Mucosa of descending colon (tissue), 3 donors: Measurements from ENCODE around the gene CCDC60. TPM values are rescaled to one million over a fixed set of nuclear protein-coding genes. Genes with fewer than 3 reads are reported as not detected.

ENCODE experiments used
- ATAC-seq: fragments of 200-7000 bp; cut with Tn5 transposase; one replicate; pipeline ENCODE4 v1.9.1; 2020; ENCODE audit warnings: mild to moderate bottlenecking, moderate library complexity
- DNase-seq, 3 donors: peaks; one replicate each; pipeline ENCODE4 v3.0.0-alpha.2; 2020
- H3K36me3 ChIP-seq: fragments of 200-600 bp; one replicate; pipeline ENCODE4 v1.8.0; 2021; ENCODE audit warnings: low read depth, mild to moderate bottlenecking
- H3K4me1 ChIP-seq: fragments of 200-600 bp; one replicate; pipeline ENCODE4 v1.8.0; 2021; ENCODE audit warnings: low read depth, mild to moderate bottlenecking
- H3K4me3 ChIP-seq: fragments of 200-600 bp; one replicate; pipeline ENCODE4 v1.8.0; 2021; ENCODE audit warnings: mild to moderate bottlenecking
- H3K9me3 ChIP-seq: fragments of 200-600 bp; one replicate; pipeline ENCODE4 v1.8.0; 2021; ENCODE audit warnings: mild to moderate bottlenecking
- intact Hi-C, 2 donors: fragments of 100-400 bp; cut with DNase I in 1 of 2; cut with micrococcal nuclease in 1 of 2; formaldehyde crosslinking; loops; one replicate each; pipeline versions ENCODE4 v1.11.0 to v1.11.1; 2022; cut with DNase I, micrococcal nuclease
- total RNA-seq, 3 donors: library from RNA; stranded (reverse); fragmentation: NEBNext Ultra II Directional in 2 of 3; extraction: Animal tissue kit (Norgen Biotek cat#: 25700) in 2 of 3; gene quantifications; one replicate each; pipeline versions ENCODE4 v1.2.1 to v1.2.4, GENCODE V29; 2021 to 2023
- TF ChIP-seq, protein P1 (sequence below): fragments of 200-600 bp; IDR thresholded peaks from one replicate; pipeline ENCODE4 v1.8.0; 2022; ENCODE audit warnings: antibody characterized with exemption, mild to moderate bottlenecking
- donor health status: DM: no; HTN: no; CAD: no; lungs with moderate emphysema.
- donor health status: DM: no; HTN: no; CAD: no.
- donor health status: DM: no; HTN: yes; CAD: no.

CCDC60 gene
- total RNA-seq, 3 donors from 2014 or later = 2.2 to 3.5 (median 2.9) TPM

DNA sequence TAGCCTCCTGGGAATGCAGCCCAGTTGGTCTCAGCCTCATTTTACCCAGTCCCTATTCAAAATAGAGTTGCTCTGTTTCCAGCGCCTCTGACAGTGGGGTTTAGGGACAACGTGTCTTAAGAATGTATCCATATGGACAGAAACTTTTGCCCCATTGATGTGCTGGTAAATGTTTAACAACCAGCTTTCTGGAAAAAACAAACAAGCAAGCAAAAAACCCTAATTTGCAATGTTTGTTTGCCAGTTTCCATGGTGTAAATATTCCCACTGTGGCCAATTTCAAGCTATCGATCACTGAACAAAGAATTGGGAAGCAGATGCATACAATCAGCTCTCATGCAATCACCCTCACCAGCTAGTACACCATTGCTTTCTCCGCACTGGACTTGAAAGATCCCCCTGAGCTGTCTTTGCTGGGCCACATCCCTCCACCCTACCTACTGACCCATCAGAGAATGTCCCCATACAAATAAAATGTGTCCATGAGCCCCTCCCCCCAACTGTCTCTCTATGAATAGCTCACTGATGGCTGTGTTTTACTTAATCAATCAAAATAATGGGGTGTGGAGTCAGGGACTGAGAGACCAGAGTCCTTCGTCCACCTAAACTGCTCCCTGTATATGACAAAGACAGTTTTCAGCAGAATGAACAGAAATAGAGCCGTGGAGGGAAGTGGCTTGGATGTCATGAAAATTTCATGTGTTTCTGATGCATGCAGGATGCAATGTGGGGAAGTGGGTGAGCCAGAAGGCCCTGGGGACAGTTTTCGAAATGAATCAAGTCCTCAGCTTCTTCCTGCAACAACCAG lies 40.8 kb downstream of the CCDC60 start:
- no peak for ATAC-seq
- no peaks in the 10 kb centered on the region for H3K36me3 ChIP-seq
- intact Hi-C loops = no loop called here
- DNase-seq = peak in 1 of 3 donors; percentile 4
- H3K4me1 ChIP-seq = no peaks in the 10 kb centered on the region
- TF ChIP-seq, protein P1, sequence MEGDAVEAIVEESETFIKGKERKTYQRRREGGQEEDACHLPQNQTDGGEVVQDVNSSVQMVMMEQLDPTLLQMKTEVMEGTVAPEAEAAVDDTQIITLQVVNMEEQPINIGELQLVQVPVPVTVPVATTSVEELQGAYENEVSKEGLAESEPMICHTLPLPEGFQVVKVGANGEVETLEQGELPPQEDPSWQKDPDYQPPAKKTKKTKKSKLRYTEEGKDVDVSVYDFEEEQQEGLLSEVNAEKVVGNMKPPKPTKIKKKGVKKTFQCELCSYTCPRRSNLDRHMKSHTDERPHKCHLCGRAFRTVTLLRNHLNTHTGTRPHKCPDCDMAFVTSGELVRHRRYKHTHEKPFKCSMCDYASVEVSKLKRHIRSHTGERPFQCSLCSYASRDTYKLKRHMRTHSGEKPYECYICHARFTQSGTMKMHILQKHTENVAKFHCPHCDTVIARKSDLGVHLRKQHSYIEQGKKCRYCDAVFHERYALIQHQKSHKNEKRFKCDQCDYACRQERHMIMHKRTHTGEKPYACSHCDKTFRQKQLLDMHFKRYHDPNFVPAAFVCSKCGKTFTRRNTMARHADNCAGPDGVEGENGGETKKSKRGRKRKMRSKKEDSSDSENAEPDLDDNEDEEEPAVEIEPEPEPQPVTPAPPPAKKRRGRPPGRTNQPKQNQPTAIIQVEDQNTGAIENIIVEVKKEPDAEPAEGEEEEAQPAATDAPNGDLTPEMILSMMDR = no peak
- H3K9me3 ChIP-seq = no peaks in the 10 kb centered on the region
- H3K4me3 ChIP-seq = no peak overlapping the region

DNA sequence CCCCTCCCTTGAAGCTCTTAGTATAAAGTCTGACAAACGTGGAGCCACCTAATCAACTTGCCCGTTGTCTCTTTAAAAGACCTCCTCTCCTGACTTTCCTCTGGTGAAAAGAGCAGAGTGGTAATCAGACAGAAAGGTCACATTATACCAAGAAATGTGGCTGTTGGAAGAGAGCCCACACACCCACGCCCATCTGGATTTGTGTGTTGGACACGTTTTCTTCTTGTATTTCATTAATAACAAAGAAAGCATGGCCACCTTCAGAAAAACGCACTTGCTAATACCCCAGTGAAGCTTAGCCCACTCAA lies 41.3 kb downstream of the CCDC60 start:
- Histone ChIP-seq H3K4me3 (no peak overlapping the region), H3K4me1 (no peaks in the 10 kb centered on the region), H3K36me3 (no peaks in the 10 kb centered on the region), H3K9me3 (no peaks in the 10 kb centered on the region)
- TF ChIP-seq, protein P1 = no peak
- intact Hi-C loops = no loop called here
- ATAC-seq (no peak), DNase-seq (no peak)

DNA sequence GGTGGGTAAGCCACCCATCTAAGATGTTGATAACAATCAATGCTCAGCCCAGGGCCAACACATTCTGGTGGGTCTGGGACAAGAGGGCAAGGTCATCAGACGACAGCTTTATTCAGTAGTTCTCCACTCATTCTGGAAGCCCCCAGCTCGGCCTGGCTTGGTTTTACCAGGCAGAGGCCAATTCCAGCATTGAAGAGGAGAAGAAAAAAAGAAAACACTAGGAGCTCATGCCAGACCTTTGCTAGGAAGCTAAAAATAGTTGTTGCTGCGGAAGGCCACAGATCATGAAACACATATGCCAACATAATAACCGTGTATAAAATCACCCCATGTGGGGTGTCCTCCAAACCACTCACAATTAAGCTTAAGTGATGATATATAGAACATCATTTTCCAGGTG lies 44.4 kb downstream of the CCDC60 start:
- intact Hi-C loops = no loop called here
- no peaks in the 10 kb centered on the region for H3K9me3 ChIP-seq
- DNase-seq (no peak), ATAC-seq (no peak)
- TF ChIP-seq, protein P1 = no peak
- H3K4me1 ChIP-seq = no peaks in the 10 kb centered on the region
- H3K36me3 ChIP-seq = no peaks in the 10 kb centered on the region
- no peak overlapping the region for H3K4me3 ChIP-seq

DNA sequence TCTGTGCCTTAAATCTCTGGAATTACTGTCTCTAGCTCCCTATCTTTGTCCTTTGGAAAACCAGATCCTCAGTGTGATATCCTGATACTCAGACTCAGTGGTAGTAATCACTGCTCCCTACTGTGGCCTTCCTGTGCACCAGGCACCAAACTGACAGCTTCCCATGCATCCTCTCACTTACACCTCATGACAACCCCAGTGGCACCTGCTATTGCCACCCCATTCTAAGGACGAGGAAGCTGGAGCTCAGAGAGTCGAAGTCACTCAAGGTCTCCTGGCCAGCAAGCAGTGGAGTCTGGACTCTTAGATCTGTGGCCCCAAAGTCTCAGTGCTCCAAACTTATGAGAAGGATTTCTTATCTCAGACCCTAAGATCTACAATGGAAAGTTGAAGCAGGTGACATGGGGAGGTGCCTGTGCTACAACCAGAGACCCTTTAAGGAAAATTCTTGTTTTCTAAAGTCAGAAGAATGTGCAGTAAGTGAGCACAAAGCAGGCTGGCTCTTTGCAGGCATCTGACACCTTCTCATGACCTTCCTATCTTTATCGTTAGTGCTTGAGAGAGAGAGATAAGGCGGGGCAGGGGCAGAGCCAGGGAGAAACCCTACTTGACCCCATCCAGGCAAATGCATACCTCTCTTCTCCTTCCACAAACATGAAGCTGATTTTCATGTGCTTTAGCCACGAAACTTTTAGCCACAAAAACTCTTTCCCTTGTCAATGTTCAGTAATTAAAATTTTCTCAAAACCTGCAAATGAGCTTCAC lies 47.1 kb downstream of the CCDC60 start:
- Histone ChIP-seq H3K4me3 (no peak overlapping the region), H3K4me1 (no peaks in the 10 kb centered on the region), H3K9me3 (no peaks in the 10 kb centered on the region), H3K36me3 (no peaks in the 10 kb centered on the region)
- TF ChIP-seq, protein P1 = no peak
- intact Hi-C loops = no loop called here
- DNase-seq (no peak), ATAC-seq (no peak)

DNA sequence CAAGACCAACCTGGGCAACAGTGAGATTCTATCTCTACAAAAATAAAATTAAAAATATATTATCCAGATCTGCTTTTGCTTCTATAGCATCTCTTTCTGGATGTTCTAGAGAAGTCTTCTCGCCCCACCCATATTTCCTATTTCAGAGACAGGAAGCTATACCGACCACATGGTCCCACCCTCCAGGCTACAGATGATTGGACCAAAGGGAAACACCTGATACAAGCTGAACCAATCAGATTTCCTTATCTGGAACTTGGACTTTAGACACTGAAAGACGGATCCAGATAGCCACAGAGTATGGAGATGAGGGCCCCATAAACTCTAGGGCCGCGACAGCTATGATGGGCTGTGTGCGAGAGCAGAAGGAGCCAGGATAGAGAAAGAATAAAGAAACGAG lies 48.7 kb downstream of the CCDC60 start:
- DNase-seq (no peak), ATAC-seq (no peak)
- H3K36me3 ChIP-seq = no peaks in the 10 kb centered on the region
- TF ChIP-seq, protein P1 = no peak
- H3K9me3 ChIP-seq = no peaks in the 10 kb centered on the region
- intact Hi-C loops = no loop called here
- H3K4me1 ChIP-seq = no peaks in the 10 kb centered on the region
- no peak overlapping the region for H3K4me3 ChIP-seq
